GM12878 (cell line): ENCODE results near the gene PIMREG. TPM values are rescaled to one million over a fixed set of nuclear protein-coding genes. Genes with fewer than 3 reads are reported as not detected.
A peak's percentile ranks its signal among the peaks of the same experiment; 100 is the strongest.

Experiments used
- FOS ChIP-seq: IDR thresholded peaks from 3 replicates; pipeline ENCODE4 v1.6.1; 2011; ENCODE audit warnings: borderline replicate concordance; ENCODE audit not compliant: insufficient read length; ENCODE audit errors: extremely low read depth
- HCFC1 ChIP-seq: fragments of 150-350 bp; IDR thresholded peaks from 2 replicates; pipeline ENCODE4 v1.6.1; 2014; ENCODE audit warnings: low read length
- IRF4 ChIP-seq: IDR thresholded peaks from 2 replicates; pipeline ENCODE4 v1.6.1; 2011; ENCODE audit warnings: low read depth, low read length
- IRF5 ChIP-seq: fragments of 450-650 bp; IDR thresholded peaks from 2 replicates; pipeline ENCODE4 v1.6.1; 2017; ENCODE audit warnings: borderline replicate concordance
- JUND ChIP-seq: IDR thresholded peaks from 2 replicates; pipeline ENCODE4 v1.6.1; 2012; ENCODE audit warnings: low read depth, mild to moderate bottlenecking, low read length, improper control_type of control experiment, moderate library complexity
- KDM1A ChIP-seq: fragments of 200-600 bp; sonication (generic); IDR thresholded peaks from 2 replicates; pipeline ENCODE4 v1.6.1; 2016; ENCODE audit warnings: borderline replicate concordance
- MYB ChIP-seq: fragments of 150-350 bp; IDR thresholded peaks from 2 replicates; pipeline ENCODE4 v1.6.1; 2014; ENCODE audit warnings: mild to moderate bottlenecking, low read depth, low read length, borderline replicate concordance
- NFXL1 ChIP-seq: fragments of 450-650 bp; IDR thresholded peaks from 2 replicates; pipeline ENCODE4 v1.6.1; 2017; ENCODE audit warnings: antibody characterized with exemption, mild to moderate bottlenecking, borderline replicate concordance
- NR2C2 ChIP-seq: IDR thresholded peaks from 2 replicates; pipeline ENCODE4 v1.6.1; 2011; ENCODE audit warnings: borderline replicate concordance, low read depth; ENCODE audit not compliant: control insufficient read depth, insufficient read length
- POLR2A ChIP-seq: IDR thresholded peaks from 2 replicates; pipeline ENCODE4 v1.6.1; 2011; ENCODE audit warnings: low read depth, mild to moderate bottlenecking, low read length
- POU2F2 ChIP-seq: IDR thresholded peaks from 3 replicates; pipeline ENCODE4 v1.6.1; 2011; ENCODE audit warnings: low read depth, mild to moderate bottlenecking, low read length, borderline replicate concordance
- RBBP5 ChIP-seq: fragments of 200-600 bp; sonication (generic); conservative IDR thresholded peaks from 2 replicates; pipeline ENCODE4 v1.6.1; 2016
- RELB ChIP-seq: fragments of 450-650 bp; IDR thresholded peaks from 2 replicates; pipeline ENCODE4 v1.6.1; 2017; ENCODE audit warnings: low read depth, mild to moderate bottlenecking, moderate library complexity
- SP1 ChIP-seq: IDR thresholded peaks from one replicate; pipeline ENCODE4 v1.6.1; 2011; ENCODE audit warnings: low read depth, low read length
- STAT1 ChIP-seq: fragments of 450-650 bp; conservative IDR thresholded peaks from 2 replicates; pipeline ENCODE4 v1.6.1; 2014; ENCODE audit warnings: antibody characterized with exemption, mild to moderate bottlenecking
- ZBTB11 ChIP-seq: fragments of 450-650 bp; formaldehyde crosslinking; IDR thresholded peaks from 2 replicates; pipeline ENCODE4 v1.5.0; 2022; ENCODE audit warnings: mild to moderate bottlenecking, missing genetic modification characterization
- ZNF207 ChIP-seq: fragments of 450-650 bp; IDR thresholded peaks from 2 replicates; pipeline ENCODE4 v1.6.1; 2014; ENCODE audit warnings: antibody characterized with exemption, mild to moderate bottlenecking, borderline replicate concordance
- ZNF384 ChIP-seq: IDR thresholded peaks from 2 replicates; pipeline ENCODE4 v1.6.1; 2012; ENCODE audit warnings: low read depth, mild to moderate bottlenecking, low read length, improper control_type of control experiment, borderline replicate concordance
- ZNF687 ChIP-seq: fragments of 450-650 bp; IDR thresholded peaks from 2 replicates; pipeline ENCODE4 v1.6.1; 2017; ENCODE audit warnings: mild to moderate bottlenecking, moderate library complexity
- ZSCAN29 ChIP-seq: fragments of 450-650 bp; IDR thresholded peaks from 2 replicates; pipeline ENCODE4 v1.6.1; 2017; ENCODE audit warnings: mild to moderate bottlenecking, moderate library complexity
- polyA plus RNA-seq, 11 experiments: library from polyadenylated mRNA; depleted of rRNA in 4 of 11; unstranded in 6 of 11; stranded (reverse) in 5 of 11; fragments of >200 nt; fragmentation: Nextera tagmentation in 4 of 11; fragmentation: Illumina TruSeq in 1 of 11; extraction: Ambion mirVana in 4 of 11; extraction: Trizol in 1 of 11; gene quantifications; 1 replicate in 1 of 11; 2 replicates in 10 of 11; pipeline versions ENCODE4 v1.2.1 to v1.2.3, GENCODE V29; 2011 to 2016; ENCODE audit warnings: inconsistent platforms in 2 of 11, missing spikeins in 2 of 11, low read depth in 1 of 11
- total RNA-seq, 4 experiments: library from RNA; depleted of rRNA in 3 of 4; stranded (reverse); fragments of >200 nt in 3 of 4; fragmentation: Illumina TruSeq in 1 of 4; extraction: Trizol in 1 of 4; gene quantifications; 2 replicates each; pipeline versions ENCODE4 v1.2.1 to v1.2.3, GENCODE V29; 2013 to 2021

Gene PIMREG
- total and polyA plus RNA-seq, 10 of the 15 experiments (the other 5 are each of a cell fraction or from before 2014, with no cell fraction given), result 2.8 to 35.8 (median 25.2) TPM

GRCh38 chr17:6443692-6444570, at the start of gene PIMREG (continued):
- TF ChIP-seq POU2F2 (0 out of 3 replicates have a peak, but pooled peaks have one; percentile 2), ZSCAN29 (peak; percentile 82), RBBP5 (no peak), SP1 (peak; percentile 78), NFXL1 (no peak), HCFC1 (no peak), JUND (no peak), RELB (0 out of 2 replicates have a peak, but pooled peaks have one; percentile 15), MYB (no peak), POLR2A (peak; percentile 94), STAT1 (no peak), ZBTB11 (CRISPR knock-in tag) (no peak), ZNF687 (no peak), IRF5 (no peak), ZNF384 (no peak), KDM1A (no peak), NR2C2 (no peak), ZNF207 (no peak), IRF4 (no peak), FOS (no peak)
